SU-DHL-6 (cell line): ENCODE data around the gene MUC7.

Source experiments
- H2AFZ ChIP-seq: fragments of 200-600 bp; sonication (generic); 2 replicates; pipeline ENCODE4 v1.6.1; 2014; ENCODE audit warnings: low read depth, mild to moderate bottlenecking, moderate library complexity, mixed read lengths, antibody characterized with exemption, low read length; ENCODE audit not compliant: severe bottlenecking
- H3F3A ChIP-seq: fragments of 200-600 bp; shearing (Covaris generic); 2 replicates; pipeline ENCODE4 v1.6.0; 2016; ENCODE audit warnings: antibody characterized with exemption, mild to moderate bottlenecking; ENCODE audit not compliant: insufficient read depth
- H3K27ac ChIP-seq: fragments of 200-600 bp; sonication (generic); 2 replicates; pipeline ENCODE4 v1.5.1; 2016; ENCODE audit warnings: low read depth, mild to moderate bottlenecking, low read length, moderate library complexity, mixed read lengths
- H3K27me3 ChIP-seq: fragments of 200-600 bp; sonication (generic), shearing (Covaris generic); 2 replicates; pipeline ENCODE4 v1.6.0; 2014; ENCODE audit warnings: mild to moderate bottlenecking, low read length
- H3K36me3 ChIP-seq: fragments of 200-600 bp; sonication (generic); 2 replicates; pipeline ENCODE4 v1.6.1; 2014; ENCODE audit warnings: mild to moderate bottlenecking, low read length, mixed read lengths
- H3K4me2 ChIP-seq: fragments of 300-600, 200-600 bp; shearing (Covaris generic), sonication (generic); 2 replicates; pipeline ENCODE4 v1.6.0; 2014; ENCODE audit warnings: low read length, low read depth, mild to moderate bottlenecking; ENCODE audit not compliant: poor library complexity, severe bottlenecking
- H3K4me3 ChIP-seq: fragments of 200-600 bp; sonication (generic); 2 replicates; pipeline ENCODE4 v1.5.1; 2014; ENCODE audit warnings: antibody characterized with exemption, low read length, mild to moderate bottlenecking, mixed read lengths; ENCODE audit not compliant: insufficient read depth, poor library complexity, severe bottlenecking
- H3K79me2 ChIP-seq: fragments of 200-600 bp; sonication (generic); 2 replicates; pipeline ENCODE4 v1.6.1; 2014; ENCODE audit warnings: mild to moderate bottlenecking, low read length, moderate library complexity; ENCODE audit not compliant: insufficient read depth
- H3K9ac ChIP-seq: fragments of 200-600 bp; sonication (generic); 2 replicates; pipeline ENCODE4 v1.7.0; 2014; ENCODE audit warnings: mild to moderate bottlenecking, low read length
- H3K9me2 ChIP-seq: fragments of 200-600 bp; sonication (generic); replicated peaks from 2 replicates; pipeline ENCODE4 v1.6.1; 2014; ENCODE audit warnings: low read length; ENCODE audit not compliant: insufficient read depth
- H3K9me3 ChIP-seq: fragments of 200-600 bp; sonication (generic); 2 replicates; pipeline ENCODE4 v1.6.1; 2014; ENCODE audit warnings: low read length, mixed read lengths; ENCODE audit not compliant: insufficient read depth
- H4K20me1 ChIP-seq: fragments of 200-600 bp; sonication (generic); 2 replicates; pipeline ENCODE4 v1.6.1; 2014; ENCODE audit warnings: low read depth, mild to moderate bottlenecking, antibody characterized with exemption, low read length, moderate library complexity, mixed read lengths
- EZH2phosphoT487 ChIP-seq: fragments of 200-600 bp; sonication (generic), shearing (Covaris generic); conservative IDR thresholded peaks from 2 replicates; pipeline ENCODE4 v1.6.1; 2018; ENCODE audit warnings: mild to moderate bottlenecking, antibody characterized with exemption, low read length, moderate library complexity, mixed read lengths
- TF ChIP-seq, protein P1 (sequence below): fragments of 200-600 bp; sonication (generic); IDR thresholded peaks from one replicate; pipeline ENCODE4 v1.5.1; 2017; ENCODE audit warnings: antibody characterized with exemption, mild to moderate bottlenecking, low read length, moderate library complexity; ENCODE audit not compliant: insufficient read depth, poor library complexity, severe bottlenecking

The MUC7 gene

GRCh38 chr4:70508801-70509200 lies 36.8 kb downstream of the MUC7 start:
- Histone ChIP-seq H2AFZ (no peak overlapping the region), H3K9ac (no peak overlapping the region), H3K36me3 (no peaks in the 10 kb centered on the region), H3K27me3 (no peaks in the 10 kb centered on the region), H3K27ac (no peak overlapping the region), H3K9me2 (no peaks in the 10 kb centered on the region), H4K20me1 (no peaks in the 10 kb centered on the region), H3K9me3 (no peaks in the 10 kb centered on the region), H3K4me2 (no peak overlapping the region), H3K4me3 (no peak overlapping the region), H3K79me2 (no peaks in the 10 kb centered on the region), H3F3A (no peaks in the 10 kb centered on the region)
- TF ChIP-seq EZH2phosphoT487 = no peak
- TF ChIP-seq, protein P1, sequence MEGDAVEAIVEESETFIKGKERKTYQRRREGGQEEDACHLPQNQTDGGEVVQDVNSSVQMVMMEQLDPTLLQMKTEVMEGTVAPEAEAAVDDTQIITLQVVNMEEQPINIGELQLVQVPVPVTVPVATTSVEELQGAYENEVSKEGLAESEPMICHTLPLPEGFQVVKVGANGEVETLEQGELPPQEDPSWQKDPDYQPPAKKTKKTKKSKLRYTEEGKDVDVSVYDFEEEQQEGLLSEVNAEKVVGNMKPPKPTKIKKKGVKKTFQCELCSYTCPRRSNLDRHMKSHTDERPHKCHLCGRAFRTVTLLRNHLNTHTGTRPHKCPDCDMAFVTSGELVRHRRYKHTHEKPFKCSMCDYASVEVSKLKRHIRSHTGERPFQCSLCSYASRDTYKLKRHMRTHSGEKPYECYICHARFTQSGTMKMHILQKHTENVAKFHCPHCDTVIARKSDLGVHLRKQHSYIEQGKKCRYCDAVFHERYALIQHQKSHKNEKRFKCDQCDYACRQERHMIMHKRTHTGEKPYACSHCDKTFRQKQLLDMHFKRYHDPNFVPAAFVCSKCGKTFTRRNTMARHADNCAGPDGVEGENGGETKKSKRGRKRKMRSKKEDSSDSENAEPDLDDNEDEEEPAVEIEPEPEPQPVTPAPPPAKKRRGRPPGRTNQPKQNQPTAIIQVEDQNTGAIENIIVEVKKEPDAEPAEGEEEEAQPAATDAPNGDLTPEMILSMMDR = no peak

DNA sequence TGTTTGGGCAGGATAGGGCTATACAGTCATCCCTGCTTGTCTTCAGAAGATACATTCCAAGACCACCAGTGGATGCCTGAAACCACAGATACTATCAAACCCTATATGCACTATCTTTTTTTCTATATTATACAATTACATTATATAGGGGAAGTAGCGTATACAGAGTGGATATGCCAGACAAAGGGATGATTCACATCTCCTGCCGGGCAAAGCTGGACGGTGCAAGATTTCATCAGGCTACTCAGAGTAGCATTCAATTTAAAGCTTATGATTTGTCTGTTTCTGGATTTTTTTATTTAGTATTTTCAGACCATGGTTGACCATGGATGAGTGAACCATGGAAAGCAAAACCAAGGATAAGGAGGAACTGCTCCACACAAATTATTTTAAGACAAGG lies 39.4 kb downstream of the MUC7 start:
- H3K4me3 ChIP-seq = no peak overlapping the region
- no peaks in the 10 kb centered on the region for H3F3A ChIP-seq
- TF ChIP-seq EZH2phosphoT487 = no peak
- TF ChIP-seq, protein P1 = no peak
- no peaks in the 10 kb centered on the region for H3K27me3 ChIP-seq
- H3K4me2 ChIP-seq = no peak overlapping the region
- H3K9ac ChIP-seq = no peak overlapping the region
- no peaks in the 10 kb centered on the region for H3K79me2 ChIP-seq
- H3K36me3 ChIP-seq = no peaks in the 10 kb centered on the region
- no peaks in the 10 kb centered on the region for H4K20me1 ChIP-seq
- no peaks in the 10 kb centered on the region for H3K9me3 ChIP-seq
- no peak overlapping the region for H3K27ac ChIP-seq
- H2AFZ ChIP-seq = no peak overlapping the region
- H3K9me2 ChIP-seq = no peaks in the 10 kb centered on the region

DNA sequence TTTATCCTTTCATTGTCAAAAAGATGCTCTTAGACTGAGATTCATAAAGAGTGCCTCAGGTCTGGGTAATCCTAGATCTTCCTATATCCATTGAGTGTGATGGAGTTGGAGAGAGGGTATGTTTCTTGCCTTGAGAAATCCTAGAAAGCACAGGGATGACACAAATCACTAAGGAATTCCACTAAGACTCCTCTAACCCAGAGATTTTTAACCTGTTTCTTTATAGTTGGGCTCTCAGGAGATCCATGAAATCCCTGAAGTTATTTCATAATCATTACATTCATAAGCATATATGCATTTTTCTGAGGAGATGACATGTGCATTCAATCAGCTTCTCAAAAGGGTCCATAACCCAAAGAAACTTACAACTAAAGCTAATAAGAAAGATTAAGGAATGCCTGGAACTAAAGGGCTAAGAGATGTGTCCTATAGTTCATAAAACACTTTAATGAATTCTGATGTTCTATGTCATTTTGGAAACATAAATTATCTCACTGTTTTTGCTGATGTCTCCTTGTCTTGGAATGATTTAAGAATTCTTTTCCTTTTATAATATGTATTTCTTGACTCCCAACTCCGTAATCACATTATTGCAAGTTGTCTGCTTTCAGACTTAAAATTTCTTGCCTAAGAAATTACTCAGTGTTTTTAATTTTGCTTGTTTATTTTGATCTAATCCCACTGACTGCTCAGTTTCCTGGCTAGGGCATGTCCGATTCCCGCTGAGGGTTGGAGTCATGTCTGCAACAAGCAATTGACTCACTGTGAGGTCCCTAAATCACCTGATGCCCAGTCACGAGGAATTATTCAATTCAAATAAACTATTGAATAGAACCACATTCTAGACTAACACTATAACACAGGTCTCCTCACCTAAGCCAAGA lies 43.6 kb downstream of the MUC7 start:
- Histone ChIP-seq H3F3A (no peaks in the 10 kb centered on the region), H3K4me2 (no peak overlapping the region), H3K27me3 (no peaks in the 10 kb centered on the region), H2AFZ (no peak overlapping the region), H3K9me2 (no peaks in the 10 kb centered on the region), H3K36me3 (no peaks in the 10 kb centered on the region), H3K9ac (no peak overlapping the region), H3K27ac (no peak overlapping the region), H3K79me2 (no peaks in the 10 kb centered on the region), H3K4me3 (no peak overlapping the region), H4K20me1 (no peaks in the 10 kb centered on the region), H3K9me3 (no peaks in the 10 kb centered on the region)
- TF ChIP-seq, protein P1 = no peak
